ENCODE data around the gene DHX32. TPM values are rescaled to one million over a fixed set of nuclear protein-coding genes. Genes with fewer than 3 reads are reported as not detected.
A peak's percentile ranks its signal among the peaks of the same experiment; 100 is the strongest.

The DHX32 gene
- polyA plus RNA-seq, 1 donor from 2014 or later = 25.2 TPM

GRCh38 chr10:125824736-125825135 is 56.4 kb downstream of the DHX32 start:
- Histone ChIP-seq H3K9ac (ENCODE audit: low read length) (no peak overlapping the region), H3F3A (ENCODE audit: insufficient read depth, low read length, poor library complexity, severe bottlenecking) (no peaks in the 10 kb centered on the region), H3K27me3 (ENCODE audit: insufficient read depth, low read depth, low read length) (no peaks in the 10 kb centered on the region), H3K27ac (ENCODE audit: low read length) (no peak overlapping the region), H2AFZ (ENCODE audit: low read depth, low read length) (no peak overlapping the region), H3K4me2 (ENCODE audit: low read length) (peak overlapping the region; percentile 75), H3K4me3 (ENCODE audit: low read length) (peak overlapping the region; percentile 69), H4K20me1 (ENCODE audit: insufficient read depth) (no peaks in the 10 kb centered on the region), H3K79me2 (replicated peaks; ENCODE audit: insufficient read depth, low read length) (peaks cover 25% of the 10 kb centered on the region), H3K9me3 (ENCODE audit: low read length) (no peaks in the 10 kb centered on the region), H3K9me2 (ENCODE audit: insufficient read depth, low read length) (no peaks in the 10 kb centered on the region), H3K36me3 (ENCODE audit: insufficient read depth, low read length) (no peaks in the 10 kb centered on the region)
- TF ChIP-seq SMC3 (conservative IDR thresholded peaks at IDR 0.05; ENCODE audit: poor library complexity) (no peak), POLR2AphosphoS5 (IDR thresholded peaks at IDR 0.05) (no peak), CTCF (IDR thresholded peaks at IDR 0.05; ENCODE audit: poor library complexity, severe bottlenecking) (no peak), REST (IDR thresholded peaks at IDR 0.05; ENCODE audit: borderline replicate concordance) (no peak), RAD21 (conservative IDR thresholded peaks at IDR 0.05) (no peak), MXI1 (conservative IDR thresholded peaks at IDR 0.05; ENCODE audit: poor library complexity, severe bottlenecking) (no peak), TAF1 (IDR thresholded peaks at IDR 0.05; ENCODE audit: low read depth) (no peak), EP300 (conservative IDR thresholded peaks at IDR 0.05; ENCODE audit: poor library complexity, severe bottlenecking) (no peak), EZH2 (IDR thresholded peaks at IDR 0.05; ENCODE audit: borderline replicate concordance, insufficient read depth, low read length, poor library complexity, severe bottlenecking) (no peak)

- peak overlapping the region; percentile 80 for H3K9ac ChIP-seq (ENCODE audit: low read length)
- peak overlapping the region; percentile 69 for H3K4me3 ChIP-seq (ENCODE audit: low read length)
- no peaks in the 10 kb centered on the region for H4K20me1 ChIP-seq (ENCODE audit: insufficient read depth)
- H3K9me2 ChIP-seq (ENCODE audit: insufficient read depth, low read length) = no peaks in the 10 kb centered on the region
- H3K4me2 ChIP-seq (ENCODE audit: low read length) = peak overlapping the region; percentile 75
- TF ChIP-seq RAD21 (conservative IDR thresholded peaks at IDR 0.05) (no peak), REST (IDR thresholded peaks at IDR 0.05; ENCODE audit: borderline replicate concordance) (no peak), POLR2AphosphoS5 (IDR thresholded peaks at IDR 0.05) (no peak), SMC3 (conservative IDR thresholded peaks at IDR 0.05; ENCODE audit: poor library complexity) (no peak), MXI1 (conservative IDR thresholded peaks at IDR 0.05; ENCODE audit: poor library complexity, severe bottlenecking) (no peak), CTCF (IDR thresholded peaks at IDR 0.05; ENCODE audit: poor library complexity, severe bottlenecking) (no peak), TAF1 (IDR thresholded peaks at IDR 0.05; ENCODE audit: low read depth) (no peak), EZH2 (IDR thresholded peaks at IDR 0.05; ENCODE audit: borderline replicate concordance, insufficient read depth, low read length, poor library complexity, severe bottlenecking) (no peak)
- H3K36me3 ChIP-seq (ENCODE audit: insufficient read depth, low read length) = no peaks in the 10 kb centered on the region
- H3K27me3 ChIP-seq (ENCODE audit: insufficient read depth, low read depth, low read length) = no peaks in the 10 kb centered on the region
- peak overlapping the region; percentile 75 for H2AFZ ChIP-seq (ENCODE audit: low read depth, low read length)
- no peak overlapping the region for H3K27ac ChIP-seq (ENCODE audit: low read length)
- no peaks in the 10 kb centered on the region for H3K9me3 ChIP-seq (ENCODE audit: low read length)
- no peaks in the 10 kb centered on the region for H3F3A ChIP-seq (ENCODE audit: insufficient read depth, low read length, poor library complexity, severe bottlenecking)
- peaks cover 25% of the 10 kb centered on the region for H3K79me2 ChIP-seq (replicated peaks; ENCODE audit: insufficient read depth, low read length)
Observed at GRCh38 chr10:125823663-125824251, 57.3 kb downstream of the DHX32 start.
